Choroid plexus epithelial cell (primary cell): ENCODE results near the gene NAA40.

Experiments
- DNase-seq: peaks from one replicate; pipeline ENCODE4 v3.0.0-alpha.2; 2010; ENCODE audit warnings: low read depth
- H3K4me3 ChIP-seq: 2 replicates; pipeline ENCODE4 v1.5.1; 2011; ENCODE audit warnings: low read depth, mild to moderate bottlenecking, control low read depth, low read length, moderate library complexity
- TF ChIP-seq, protein P1 (sequence below): conservative IDR thresholded peaks from 2 replicates; pipeline ENCODE4 v1.5.1; 2011; ENCODE audit warnings: low read depth, mild to moderate bottlenecking, control low read depth, inconsistent platforms, low read length, moderate library complexity

The NAA40 gene

GRCh38 chr11:63938479-63939396 is at the start of gene NAA40:
TSS of gene NAA40 (plus strand) at chr11:63939002. CDS start at chr11:63939097, 95 bp downstream.
- H3K4me3 ChIP-seq: peak within 1 kb of the TSS; percentile 73
- peak; percentile 95 for DNase-seq
- TF ChIP-seq, protein P1, sequence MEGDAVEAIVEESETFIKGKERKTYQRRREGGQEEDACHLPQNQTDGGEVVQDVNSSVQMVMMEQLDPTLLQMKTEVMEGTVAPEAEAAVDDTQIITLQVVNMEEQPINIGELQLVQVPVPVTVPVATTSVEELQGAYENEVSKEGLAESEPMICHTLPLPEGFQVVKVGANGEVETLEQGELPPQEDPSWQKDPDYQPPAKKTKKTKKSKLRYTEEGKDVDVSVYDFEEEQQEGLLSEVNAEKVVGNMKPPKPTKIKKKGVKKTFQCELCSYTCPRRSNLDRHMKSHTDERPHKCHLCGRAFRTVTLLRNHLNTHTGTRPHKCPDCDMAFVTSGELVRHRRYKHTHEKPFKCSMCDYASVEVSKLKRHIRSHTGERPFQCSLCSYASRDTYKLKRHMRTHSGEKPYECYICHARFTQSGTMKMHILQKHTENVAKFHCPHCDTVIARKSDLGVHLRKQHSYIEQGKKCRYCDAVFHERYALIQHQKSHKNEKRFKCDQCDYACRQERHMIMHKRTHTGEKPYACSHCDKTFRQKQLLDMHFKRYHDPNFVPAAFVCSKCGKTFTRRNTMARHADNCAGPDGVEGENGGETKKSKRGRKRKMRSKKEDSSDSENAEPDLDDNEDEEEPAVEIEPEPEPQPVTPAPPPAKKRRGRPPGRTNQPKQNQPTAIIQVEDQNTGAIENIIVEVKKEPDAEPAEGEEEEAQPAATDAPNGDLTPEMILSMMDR: no peak

- no peak for DNase-seq
- H3K4me3 ChIP-seq: no peak overlapping the region
- TF ChIP-seq, protein P1: no peak
Observed at GRCh38 chr11:63889344-63889743, 49.5 kb upstream of the NAA40 start.

DNA sequence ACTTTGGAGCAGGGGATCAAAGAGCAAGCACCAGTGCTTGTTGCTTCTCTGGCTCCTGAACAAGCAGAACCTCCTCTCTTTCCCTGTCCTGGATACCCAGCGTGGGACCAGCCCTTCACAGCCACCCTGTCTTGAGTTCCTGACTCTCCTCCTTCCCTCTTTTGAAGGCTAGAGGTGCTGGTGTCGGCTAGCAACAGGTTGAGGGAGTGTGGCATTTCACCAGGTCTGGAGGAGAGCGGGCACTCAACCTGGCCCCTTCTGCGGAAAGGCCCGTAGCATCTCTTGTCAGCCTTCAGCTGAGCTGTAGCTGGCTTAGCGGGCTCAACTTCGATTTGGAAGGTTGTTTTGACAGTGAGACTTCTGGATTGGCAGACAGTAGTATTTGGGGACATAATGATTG is 48.4 kb upstream of the NAA40 start:
- no peak overlapping the region for H3K4me3 ChIP-seq
- TF ChIP-seq, protein P1: no peak
- no peak for DNase-seq

DNA sequence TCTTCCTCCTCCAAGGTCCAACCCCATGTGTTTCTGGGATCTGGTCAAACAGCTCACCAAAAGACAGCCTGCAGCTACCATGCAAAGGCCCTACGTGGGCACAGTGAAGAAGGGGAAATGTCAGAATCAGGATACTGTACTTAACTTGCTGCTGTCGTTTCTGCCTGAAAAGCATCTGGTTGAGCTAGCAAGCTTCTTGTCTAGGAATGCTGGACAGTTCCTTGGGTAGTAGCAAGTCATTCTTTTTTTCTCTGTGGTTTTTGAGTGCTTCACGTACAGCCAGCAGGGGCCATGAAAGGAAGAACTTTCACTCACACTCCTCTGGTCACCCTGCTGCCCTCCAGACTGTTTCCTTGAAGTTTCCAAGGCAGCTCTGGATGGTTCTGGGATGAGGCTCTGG is 46.6 kb upstream of the NAA40 start:
- DNase-seq: peak; percentile 81
- H3K4me3 ChIP-seq: no peak overlapping the region
- TF ChIP-seq, protein P1: peak; percentile 23

GRCh38 chr11:63893355-63893754 is 45.4 kb upstream of the NAA40 start:
- no peak for DNase-seq
- TF ChIP-seq, protein P1: no peak
- H3K4me3 ChIP-seq: no peak overlapping the region

- DNase-seq: no peak
- TF ChIP-seq, protein P1: no peak
- no peak overlapping the region for H3K4me3 ChIP-seq
Observed at GRCh38 chr11:63896071-63896470, 42.7 kb upstream of the NAA40 start.
